ENCODE data around the gene FBLN5. TPM values are rescaled to one million over a fixed set of nuclear protein-coding genes. Genes with fewer than 3 reads are reported as not detected.

The FBLN5 gene
- polyA plus RNA-seq, 1 experiment: 116 TPM

GRCh38 chr14:91961297-91962220 lies 14.1 kb upstream of the FBLN5 start:
- no peaks in the 10 kb centered on the region for H3K9me3 ChIP-seq (ENCODE audit: control insufficient read depth, insufficient read depth, low read length)
- DNase-seq (ENCODE audit: low read depth, low spot score): no peak

GRCh38 chr14:91957876-91958313 lies 10.4 kb upstream of the FBLN5 start:
- TF ChIP-seq CTCF (IDR thresholded peaks at IDR 0.05; ENCODE audit: low read depth, low read length): no peak
- peaks cover 5% of the 10 kb centered on the region for H3K27me3 ChIP-seq (ENCODE audit: control insufficient read depth, insufficient read depth, low read length)
- ChIA-PET POLR2A (no interaction called here), CTCF (no interaction called here)
- DNase-seq (ENCODE audit: low read depth, low spot score): no peak
- no peak overlapping the region for H3K27ac ChIP-seq (ENCODE audit: low read depth, low read length)
- H3K9me3 ChIP-seq (ENCODE audit: control insufficient read depth, insufficient read depth, low read length): no peaks in the 10 kb centered on the region
- H3K4me3 ChIP-seq (ENCODE audit: low read depth, low read length): no peak overlapping the region

More at GRCh38 chr14:91961297-91962220, 14.1 kb upstream of the FBLN5 start:
- H3K27me3 ChIP-seq (ENCODE audit: control insufficient read depth, insufficient read depth, low read length): peaks cover 3% of the 10 kb centered on the region
- H3K4me3 ChIP-seq (ENCODE audit: low read depth, low read length): no peak overlapping the region
- no peak for TF ChIP-seq CTCF (IDR thresholded peaks at IDR 0.05; ENCODE audit: low read depth, low read length)
- ChIA-PET POLR2A (interaction anchor here (0.7 to 1.4 kb wide), 3 partner anchors 14 to 25 kb away, joined by 7 to 11 read pairs (median 10); partner anchors contain the start of gene FBLN5), CTCF (interaction anchor here (0.6 to 1.6 kb wide), 3 partner anchors 10 to 1178 kb away, joined by 3 to 10 read pairs (median 4); no protein-coding TSS in a partner anchor)
- no peak overlapping the region for H3K27ac ChIP-seq (ENCODE audit: low read depth, low read length)

- peaks cover 5% of the 10 kb centered on the region for H3K27me3 ChIP-seq (ENCODE audit: control insufficient read depth, insufficient read depth, low read length)
- POLR2A ChIA-PET: no interaction called here
- DNase-seq (ENCODE audit: low read depth, low spot score): no peak
- H3K9me3 ChIP-seq (ENCODE audit: control insufficient read depth, insufficient read depth, low read length): no peaks in the 10 kb centered on the region
- H3K4me3 ChIP-seq (ENCODE audit: low read depth, low read length): no peak overlapping the region
- TF ChIP-seq CTCF (IDR thresholded peaks at IDR 0.05; ENCODE audit: low read depth, low read length): no peak
- CTCF ChIA-PET: no interaction called here
- no peak overlapping the region for H3K27ac ChIP-seq (ENCODE audit: low read depth, low read length)
Observed at GRCh38 chr14:91956616-91957015, 9.1 kb upstream of the FBLN5 start.

GRCh38 chr14:91955168-91955567 lies 7.7 kb upstream of the FBLN5 start:
- Histone ChIP-seq H3K9me3 (ENCODE audit: control insufficient read depth, insufficient read depth, low read length) (no peaks in the 10 kb centered on the region), H3K4me3 (ENCODE audit: low read depth, low read length) (no peak overlapping the region), H3K27me3 (ENCODE audit: control insufficient read depth, insufficient read depth, low read length) (peaks cover 5% of the 10 kb centered on the region), H3K27ac (ENCODE audit: low read depth, low read length) (no peak overlapping the region)
- TF ChIP-seq CTCF (IDR thresholded peaks at IDR 0.05; ENCODE audit: low read depth, low read length): no peak
- ChIA-PET POLR2A (no interaction called here), CTCF (interaction anchor here (0.9 kb wide), 1 partner anchor 42 kb away, joined by 4 read pairs; no protein-coding TSS in a partner anchor)
- DNase-seq (ENCODE audit: low read depth, low spot score): no peak

Measured in AG04450 (cell line).